HCT116 (cell line): ENCODE data around the gene NCBP3.

ENCODE experiments used
- CEBPB ChIP-seq: IDR thresholded peaks from 2 replicates; pipeline ENCODE4 v1.6.1; 2012; ENCODE audit warnings: low read depth
- CTCF ChIP-seq, 3 experiments: fragments of 200-600 bp in 1 of 3; sonication (generic) in 1 of 3; IDR thresholded peaks in 2 of 3; conservative IDR thresholded peaks in 1 of 3; 2 replicates each; pipeline ENCODE4 v1.5.1; 2012 to 2017; ENCODE audit warnings: low read depth in 2 of 3, low read length in 2 of 3, antibody characterized with exemption in 1 of 3, borderline replicate concordance in 1 of 3, control low read depth in 1 of 3, mild to moderate bottlenecking in 1 of 3, mixed read lengths in 1 of 3, mixed run types in 1 of 3, moderate library complexity in 1 of 3; ENCODE audit not compliant: insufficient read depth in 1 of 3
- EZH2phosphoT487 ChIP-seq: fragments of 200-600 bp; IDR thresholded peaks from 2 replicates; pipeline ENCODE4 v1.6.1; 2018; ENCODE audit warnings: antibody characterized with exemption, borderline replicate concordance
- MAX ChIP-seq: IDR thresholded peaks from 2 replicates; pipeline ENCODE4 v1.6.1; 2012
- POLR2A ChIP-seq: IDR thresholded peaks from 2 replicates; pipeline ENCODE4 v1.7.0; 2011; ENCODE audit warnings: borderline replicate concordance; ENCODE audit not compliant: insufficient read depth, insufficient read length; ENCODE audit errors: extremely low read depth
- POLR2AphosphoS5 ChIP-seq: IDR thresholded peaks from 2 replicates; pipeline ENCODE4 v1.6.1; 2011; ENCODE audit warnings: mild to moderate bottlenecking, low read depth, low read length, moderate library complexity
- RAD21 ChIP-seq: IDR thresholded peaks from 2 replicates; pipeline ENCODE4 v1.6.1; 2012; ENCODE audit warnings: low read depth, mild to moderate bottlenecking
- SP1 ChIP-seq: IDR thresholded peaks from 2 replicates; pipeline ENCODE4 v1.6.1; 2012; ENCODE audit warnings: low read depth
- SRF ChIP-seq: IDR thresholded peaks from 2 replicates; pipeline ENCODE4 v1.6.1; 2012; ENCODE audit warnings: low read depth
- ZNF274 ChIP-seq: fragments of 200-500 bp; sonication (Bioruptor generic); IDR thresholded peaks from 2 replicates; pipeline ENCODE4 v1.6.1; 2014; ENCODE audit warnings: mild to moderate bottlenecking, low read depth, low read length, inconsistent platforms

- TF ChIP-seq CTCF (IDR thresholded peaks at IDR 0.05 in 2 of 3, conservative IDR thresholded peaks at IDR 0.05 in 1 of 3; ENCODE audit: borderline replicate concordance in 1 of 3, insufficient read depth in 1 of 3, low read depth in 2 of 3, low read length in 2 of 3) (no peak), ZNF274 (no peak), CEBPB (no peak), RAD21 (no peak), MAX (no peak), SP1 (no peak), POLR2A (no peak), EZH2phosphoT487 (no peak), SRF (no peak), POLR2AphosphoS5 (no peak)
Observed at GRCh38 chr17:3861761-3862681, 16.0 kb upstream of the NCBP3 start.
